Mucosa of rectum (tissue), 2 donors: ENCODE measurements around the gene VAV3.

Source experiments
- H3K27ac ChIP-seq, 2 donors: one replicate each; pipeline ENCODE4 v1.7.0; 2013; ENCODE audit warnings: inconsistent platforms in 2 of 2, low read depth in 2 of 2, low read length in 2 of 2
- H3K27me3 ChIP-seq, 2 donors: one replicate each; pipeline ENCODE4 v1.7.0; 2013; ENCODE audit warnings: low read length in 2 of 2; ENCODE audit not compliant: control insufficient read depth in 2 of 2, insufficient read depth in 2 of 2
- H3K36me3 ChIP-seq, 2 donors: one replicate each; pipeline ENCODE4 v1.7.0; 2013; ENCODE audit warnings: low read length in 2 of 2; ENCODE audit not compliant: control insufficient read depth in 2 of 2, insufficient read depth in 2 of 2
- H3K4me1 ChIP-seq, 2 donors: one replicate each; pipeline ENCODE4 v1.7.0; 2013; ENCODE audit warnings: low read length in 2 of 2, mild to moderate bottlenecking in 1 of 2; ENCODE audit not compliant: control insufficient read depth in 2 of 2, insufficient read depth in 2 of 2
- H3K4me3 ChIP-seq, 2 donors: one replicate each; pipeline ENCODE4 v1.7.0; 2013; ENCODE audit warnings: low read length in 2 of 2
- H3K9ac ChIP-seq, 2 donors: one replicate each; pipeline ENCODE4 v1.7.0; 2013; ENCODE audit warnings: low read length in 2 of 2, low read depth in 1 of 2, mild to moderate bottlenecking in 1 of 2
- H3K9me3 ChIP-seq, 2 donors: one replicate each; pipeline ENCODE4 v1.7.0; 2013; ENCODE audit warnings: low read length in 2 of 2; ENCODE audit not compliant: control insufficient read depth in 2 of 2
- donor health status: healthy.
- donor health status: Normal muscosa, but diverticular disease.

The VAV3 gene

GRCh38 chr1:107626073-107626796 is 338.7 kb downstream of the VAV3 start:
- Histone ChIP-seq H3K4me3 (no peak overlapping the region), H3K9me3 (no peaks in the 10 kb centered on the region), H3K4me1 (peaks cover 0 to 7% of the 10 kb centered on the region in 2 donors), H3K36me3 (peaks cover 6 to 8% of the 10 kb centered on the region in 2 donors), H3K27ac (peak overlapping the region in 1 of 2 donors; percentile 17), H3K27me3 (no peaks in the 10 kb centered on the region), H3K9ac (no peak overlapping the region)

- peaks cover 6 to 9% of the 10 kb centered on the region in 2 donors for H3K36me3 ChIP-seq
- H3K27me3 ChIP-seq, result no peaks in the 10 kb centered on the region
- no peak overlapping the region for H3K4me3 ChIP-seq
- H3K9ac ChIP-seq, result no peak overlapping the region
- no peak overlapping the region for H3K27ac ChIP-seq
- H3K9me3 ChIP-seq, result no peaks in the 10 kb centered on the region
- H3K4me1 ChIP-seq, result peaks cover 3 to 7% of the 10 kb centered on the region in 2 donors
Observed at GRCh38 chr1:107625405-107626029, 339.5 kb downstream of the VAV3 start.

DNA sequence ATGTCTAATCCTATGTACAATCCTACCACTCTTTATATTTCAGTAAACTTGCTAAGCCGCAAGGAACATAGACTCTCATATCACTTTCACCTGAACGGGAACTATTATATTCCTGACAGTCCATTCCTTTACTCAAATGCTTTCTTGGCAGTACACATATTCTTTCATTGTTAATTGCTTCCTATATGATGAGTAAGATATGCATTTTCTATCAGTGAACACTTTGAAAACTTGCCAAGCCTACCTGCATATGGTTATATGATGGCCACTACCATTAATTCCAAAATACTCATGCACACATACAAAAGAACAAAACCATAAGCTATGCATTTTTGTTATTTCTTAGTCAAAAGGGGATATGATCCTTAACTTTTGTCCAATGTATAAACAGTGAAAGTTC is 341.5 kb downstream of the VAV3 start:
- H3K27me3 ChIP-seq, result no peaks in the 10 kb centered on the region
- no peak overlapping the region for H3K4me3 ChIP-seq
- peaks cover 3 to 7% of the 10 kb centered on the region in 2 donors for H3K4me1 ChIP-seq
- H3K36me3 ChIP-seq, result peaks cover 6 to 8% of the 10 kb centered on the region in 2 donors
- no peaks in the 10 kb centered on the region for H3K9me3 ChIP-seq
- H3K9ac ChIP-seq, result no peak overlapping the region
- H3K27ac ChIP-seq, result no peak overlapping the region

GRCh38 chr1:107622966-107623365 is 342.0 kb downstream of the VAV3 start:
- Histone ChIP-seq H3K9me3 (no peaks in the 10 kb centered on the region), H3K9ac (no peak overlapping the region), H3K4me1 (peaks cover 3 to 7% of the 10 kb centered on the region in 2 donors), H3K27ac (no peak overlapping the region), H3K27me3 (no peaks in the 10 kb centered on the region), H3K4me3 (no peak overlapping the region), H3K36me3 (peaks cover 6 to 8% of the 10 kb centered on the region in 2 donors)

DNA sequence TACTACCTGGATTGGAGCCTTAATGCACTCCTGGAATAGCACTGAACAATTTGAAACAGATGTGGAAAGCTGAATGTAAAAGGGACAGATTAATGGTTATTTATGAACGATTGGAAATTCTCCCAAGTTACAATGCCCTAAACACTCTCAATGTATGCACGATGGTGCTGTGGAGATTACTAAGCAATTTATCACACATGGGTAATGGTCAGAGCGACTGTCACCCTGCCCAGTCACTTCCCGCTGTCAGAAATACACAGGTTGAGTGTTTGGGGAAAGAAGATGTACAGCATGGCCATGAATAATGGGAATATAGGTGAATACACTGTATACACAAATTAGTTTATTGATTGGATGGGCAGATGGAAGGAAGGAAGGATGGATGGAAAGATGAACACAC is 342.4 kb downstream of the VAV3 start:
- Histone ChIP-seq H3K36me3 (peaks cover 6 to 8% of the 10 kb centered on the region in 2 donors), H3K4me1 (peaks cover 3 to 7% of the 10 kb centered on the region in 2 donors), H3K27ac (no peak overlapping the region), H3K27me3 (no peaks in the 10 kb centered on the region), H3K9me3 (no peaks in the 10 kb centered on the region), H3K4me3 (no peak overlapping the region), H3K9ac (no peak overlapping the region)

- Histone ChIP-seq H3K9ac (no peak overlapping the region), H3K4me1 (peaks cover 0 to 3% of the 10 kb centered on the region in 2 donors), H3K4me3 (no peak overlapping the region), H3K27ac (no peak overlapping the region), H3K36me3 (peaks cover 16 to 19% of the 10 kb centered on the region in 2 donors), H3K27me3 (no peaks in the 10 kb centered on the region), H3K9me3 (no peaks in the 10 kb centered on the region)
Observed at GRCh38 chr1:107620753-107621152, 344.2 kb downstream of the VAV3 start.

DNA sequence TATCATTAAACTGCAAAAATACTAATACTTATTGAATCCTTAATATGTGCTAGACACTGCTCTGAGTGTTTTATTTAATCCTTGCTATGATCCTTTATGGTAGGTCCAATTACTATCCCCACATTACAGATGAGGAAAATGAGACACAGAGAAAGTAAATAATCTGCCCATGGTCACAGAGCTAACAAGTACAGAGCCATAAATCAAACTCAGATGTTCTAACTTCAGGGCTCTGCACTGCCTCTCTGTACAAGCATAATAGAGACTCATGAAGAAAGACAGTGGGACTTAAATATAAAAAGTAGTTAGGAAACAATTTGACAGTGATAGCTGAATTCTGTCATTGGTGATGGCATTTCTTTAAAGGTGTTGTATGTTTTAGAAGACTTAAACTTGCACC is 346.4 kb downstream of the VAV3 start:
- Histone ChIP-seq H3K9ac (no peak overlapping the region), H3K27ac (no peak overlapping the region), H3K4me3 (no peak overlapping the region), H3K9me3 (no peaks in the 10 kb centered on the region), H3K27me3 (no peaks in the 10 kb centered on the region), H3K36me3 (peaks cover 26 to 27% of the 10 kb centered on the region in 2 donors), H3K4me1 (peaks cover 0 to 3% of the 10 kb centered on the region in 2 donors)

DNA sequence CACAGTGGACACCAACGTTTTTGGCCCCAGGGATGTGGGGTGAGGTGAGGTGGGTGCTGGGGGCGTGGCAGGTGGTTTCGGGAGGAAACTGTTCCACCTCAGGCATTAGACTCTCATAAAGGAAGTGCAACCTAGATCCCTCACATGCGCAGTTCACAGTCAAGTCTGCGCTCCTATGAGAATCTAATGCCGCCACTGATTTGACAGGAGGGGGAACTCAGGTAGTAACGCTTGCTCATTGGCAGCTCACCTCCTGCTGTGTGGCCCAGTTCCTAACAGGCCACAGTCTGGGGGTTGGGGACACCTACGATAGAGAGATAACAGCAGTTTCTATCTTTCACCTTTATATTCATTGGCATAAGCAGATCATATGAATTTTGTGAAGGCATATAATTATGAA is 347.1 kb downstream of the VAV3 start:
- Histone ChIP-seq H3K27me3 (no peaks in the 10 kb centered on the region), H3K9me3 (no peaks in the 10 kb centered on the region), H3K4me1 (peaks cover 0 to 3% of the 10 kb centered on the region in 2 donors), H3K9ac (no peak overlapping the region), H3K4me3 (no peak overlapping the region), H3K36me3 (peaks cover 21 to 28% of the 10 kb centered on the region in 2 donors), H3K27ac (no peak overlapping the region)

DNA sequence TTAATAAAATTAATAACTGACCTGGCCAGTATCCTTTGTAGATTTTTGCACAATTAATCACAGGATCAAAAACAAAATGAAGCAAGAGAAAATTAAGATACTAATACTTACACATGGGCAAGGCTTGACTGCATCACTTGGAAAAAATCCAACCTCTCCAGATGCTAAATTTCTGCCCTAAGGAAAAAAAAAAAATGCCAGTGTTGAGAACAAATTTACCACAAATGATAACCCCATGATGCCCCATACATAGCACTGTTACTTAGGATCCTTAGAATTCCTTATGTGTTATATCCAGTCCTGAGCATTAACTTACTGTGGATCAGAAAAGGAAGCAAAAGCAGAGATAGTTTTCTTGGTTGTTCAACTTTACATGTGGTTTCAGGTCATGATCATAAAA is 347.5 kb downstream of the VAV3 start:
- Histone ChIP-seq H3K4me1 (peaks cover 0 to 3% of the 10 kb centered on the region in 2 donors), H3K4me3 (no peak overlapping the region), H3K9ac (no peak overlapping the region), H3K27me3 (no peaks in the 10 kb centered on the region), H3K27ac (no peak overlapping the region), H3K36me3 (peaks cover 20 to 29% of the 10 kb centered on the region in 2 donors), H3K9me3 (no peaks in the 10 kb centered on the region)

DNA sequence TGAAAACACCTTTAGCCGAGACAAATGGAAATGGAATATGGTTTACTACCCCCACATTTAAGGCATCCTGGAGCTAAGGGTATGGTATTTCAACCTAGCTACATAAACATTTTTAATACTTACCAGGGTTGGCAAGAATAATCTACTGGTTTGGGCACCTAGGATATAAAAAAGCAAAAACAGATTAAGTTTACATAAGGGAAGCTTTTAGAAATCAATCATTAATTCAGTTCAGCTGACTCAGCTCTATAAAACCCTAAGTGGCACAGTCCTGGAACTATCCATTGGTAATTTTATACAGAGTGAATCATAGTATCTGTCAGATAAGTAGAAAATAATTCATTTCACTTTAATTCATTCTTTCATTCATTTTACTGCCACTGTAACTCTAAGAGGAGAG is 355.2 kb downstream of the VAV3 start:
- H3K36me3 ChIP-seq, result peaks cover 24 to 25% of the 10 kb centered on the region in 2 donors
- no peak overlapping the region for H3K9ac ChIP-seq

More for the DNA sequence above, 355.2 kb downstream of the VAV3 start:
- H3K4me1 ChIP-seq, result no peaks in the 10 kb centered on the region
- no peaks in the 10 kb centered on the region for H3K27me3 ChIP-seq
- H3K27ac ChIP-seq, result no peak overlapping the region
- H3K9me3 ChIP-seq, result no peaks in the 10 kb centered on the region
- H3K4me3 ChIP-seq, result no peak overlapping the region
